CD14-positive monocyte (primary cell): ENCODE measurements around the gene HECW1. TPM values are rescaled to one million over a fixed set of nuclear protein-coding genes. Genes with fewer than 3 reads are reported as not detected.
A peak's percentile ranks its signal among the peaks of the same experiment; 100 is the strongest.
"Not testable (repeated sequence)": the region's sequence is repeated elsewhere in the genome, so short reads cannot be mapped to it uniquely, and the experiment has no call there.

ENCODE experiments used
- DNase-seq, 3 donors: peaks; one replicate each; pipeline ENCODE4 v3.0.0-alpha.2; 2011 to 2022
- H2AFZ ChIP-seq: 2 replicates; pipeline ENCODE4 v1.6.0; 2012; ENCODE audit warnings: mild to moderate bottlenecking, low read depth, low read length, inconsistent platforms; ENCODE audit not compliant: insufficient read depth, poor library complexity, severe bottlenecking
- H3K27ac ChIP-seq, 2 donors: 1 replicate in 1 of 2; 2 replicates in 1 of 2; pipeline ENCODE4 v1.5.1; 2012 to 2013; ENCODE audit warnings: low read length in 2 of 2, control low read depth in 1 of 2, inconsistent platforms in 1 of 2, low read depth in 1 of 2, mild to moderate bottlenecking in 1 of 2
- H3K27me3 ChIP-seq, 2 donors: one replicate each; pipeline versions ENCODE4 v1.6.0 to v1.6.1; 2011 to 2013; ENCODE audit warnings: low read length in 2 of 2; ENCODE audit not compliant: control insufficient read depth in 2 of 2, insufficient read depth in 2 of 2
- H3K36me3 ChIP-seq, 2 donors: replicated peaks in 1 of 2; 1 replicate in 1 of 2; 2 replicates in 1 of 2; pipeline versions ENCODE4 v1.5.1 to v1.6.1; 2012 to 2013; ENCODE audit warnings: low read length in 2 of 2, control low read depth in 1 of 2, inconsistent platforms in 1 of 2, mild to moderate bottlenecking in 1 of 2; ENCODE audit not compliant: insufficient read depth in 2 of 2, control insufficient read depth in 1 of 2
- H3K4me1 ChIP-seq, 2 donors: 1 replicate in 1 of 2; 2 replicates in 1 of 2; pipeline versions ENCODE4 v1.5.1 to v1.6.1; 2012 to 2013; ENCODE audit warnings: low read length in 2 of 2, control low read depth in 1 of 2, inconsistent platforms in 1 of 2, mild to moderate bottlenecking in 1 of 2, moderate library complexity in 1 of 2; ENCODE audit not compliant: insufficient read depth in 2 of 2, control insufficient read depth in 1 of 2
- H3K4me2 ChIP-seq: replicated peaks from 2 replicates; pipeline ENCODE3; 2012; ENCODE audit warnings: low read length, moderate library complexity, mild to moderate bottlenecking; ENCODE audit not compliant: poor library complexity, severe bottlenecking; ENCODE audit errors: extremely low read depth
- H3K4me3 ChIP-seq, 3 experiments: fragments of 200-600 bp in 1 of 3; sonication (generic) in 1 of 3; replicated peaks in 1 of 3; 1 replicate in 2 of 3; 2 replicates in 1 of 3; pipeline ENCODE4 v1.5.1; 2011 to 2013; ENCODE audit warnings: low read length in 3 of 3, mild to moderate bottlenecking in 3 of 3, control low read depth in 2 of 3, low read depth in 2 of 3, inconsistent platforms in 1 of 3, moderate library complexity in 1 of 3
- H3K79me2 ChIP-seq: 2 replicates; pipeline ENCODE4 v1.6.0; 2012; ENCODE audit warnings: mild to moderate bottlenecking, control low read depth, inconsistent platforms, low read length, moderate library complexity; ENCODE audit not compliant: insufficient read depth
- H3K9ac ChIP-seq: 2 replicates; pipeline ENCODE4 v1.6.0; 2017; ENCODE audit warnings: low read length, mild to moderate bottlenecking; ENCODE audit not compliant: insufficient read depth, poor library complexity, severe bottlenecking
- H3K9me3 ChIP-seq, 2 donors: replicated peaks in 1 of 2; 1 replicate in 1 of 2; 2 replicates in 1 of 2; pipeline versions ENCODE4 v1.5.1 to v1.6.1; 2012 to 2013; ENCODE audit warnings: low read length in 2 of 2, control low read depth in 1 of 2; ENCODE audit not compliant: control insufficient read depth in 1 of 2, insufficient read depth in 1 of 2
- H4K20me1 ChIP-seq: 2 replicates; pipeline ENCODE4 v1.6.0; 2012; ENCODE audit warnings: mild to moderate bottlenecking, low read length, control low read depth, moderate library complexity; ENCODE audit not compliant: insufficient read depth
- H3K27ac Mint-ChIP-seq, 7 donors: one replicate each; pipeline ENCODE4 v1.8.0; 2020; ENCODE audit warnings: mild to moderate bottlenecking in 7 of 7, mixed read lengths in 7 of 7, moderate library complexity in 6 of 7, inconsistent platforms in 2 of 7
- H3K27me3 Mint-ChIP-seq, 3 donors: one replicate each; pipeline ENCODE4 v1.8.0; 2021 to 2022; ENCODE audit warnings: low read depth in 3 of 3, mild to moderate bottlenecking in 3 of 3, mixed read lengths in 3 of 3, moderate library complexity in 3 of 3, inconsistent platforms in 1 of 3
- H3K36me3 Mint-ChIP-seq, 2 donors: one replicate each; pipeline ENCODE4 v1.8.0; 2020; ENCODE audit warnings: mixed read lengths in 2 of 2, inconsistent platforms in 1 of 2, mild to moderate bottlenecking in 1 of 2
- H3K4me1 Mint-ChIP-seq: one replicate; pipeline ENCODE4 v1.8.0; 2020; ENCODE audit warnings: mild to moderate bottlenecking, mixed read lengths
- H3K4me3 Mint-ChIP-seq, 2 donors: one replicate each; pipeline ENCODE4 v1.8.0; 2020; ENCODE audit warnings: mild to moderate bottlenecking in 2 of 2, mixed read lengths in 2 of 2, moderate library complexity in 1 of 2
- H3K9me3 Mint-ChIP-seq, 7 donors: one replicate each; pipeline ENCODE4 v1.8.0; 2020 to 2022; ENCODE audit warnings: mixed read lengths in 7 of 7, mild to moderate bottlenecking in 6 of 7, moderate library complexity in 6 of 7, inconsistent platforms in 2 of 7
- CTCF ChIP-seq: fragments of 200-600 bp; IDR thresholded peaks from one replicate; pipeline ENCODE4 v1.8.0; 2022; ENCODE audit warnings: antibody characterized with exemption, mild to moderate bottlenecking
- WGBS: methylation state at CpG from one replicate; pipeline ENCODE4 v1.1.5; 2013; ENCODE audit warnings: missing lambda C conversion rate; ENCODE audit not compliant: insufficient coverage; 5-methylcytosine and 5-hydroxymethylcytosine counted together
- intact Hi-C, 2 donors: fragments of 100-400 bp; cut with micrococcal nuclease; formaldehyde crosslinking; loops; one replicate each; pipeline versions ENCODE4 v1.15.0 to v1.15.1; 2023
- polyA plus RNA-seq, 3 donors: library from polyadenylated mRNA; depleted of rRNA in 1 of 3; unstranded in 2 of 3; stranded (reverse) in 1 of 3; fragments of 300-500 nt in 2 of 3; fragments of >200 nt in 1 of 3; fragmentation: Illumina TruSeq in 2 of 3; gene quantifications; 1 replicate in 2 of 3; 2 replicates in 1 of 3; pipeline ENCODE4 v1.2.3, GENCODE V29; 2012 to 2021

HECW1 gene
- polyA plus RNA-seq, 3 donors, result not detected

GRCh38 chr7:43570688-43571365, 458.4 kb downstream of the HECW1 start:
- H3K36me3 Mint-ChIP-seq, result no peaks in the 10 kb centered on the region

GRCh38 chr7:43572516-43573049, 460.1 kb downstream of the HECW1 start:
- Mint-ChIP-seq H3K27me3 (peaks cover 6 to 7% (median 6%) of the 10 kb centered on the region in 3 donors), H3K27ac (peak overlapping the region; percentile 85 to 93 (median 92)), H3K4me3 (no peak overlapping the region), H3K9me3 (peaks cover 0 to 2% (median 0%) of the 10 kb centered on the region in 7 donors), H3K36me3 (no peaks in the 10 kb centered on the region), H3K4me1 (peaks cover 21% of the 10 kb centered on the region)
- H3K4me2 ChIP-seq, result no peak overlapping the region
- H3K4me1 ChIP-seq, result peaks cover 16% of the 10 kb centered on the region in 2 donors
- peak overlapping the region in 1 of 2 donors; percentile 77 for H3K27ac ChIP-seq
- H3K79me2 ChIP-seq, result no peaks in the 10 kb centered on the region
- peak; percentile 94 to 99 (median 98) for DNase-seq
- no peak overlapping the region for H3K4me3 ChIP-seq
- no peak overlapping the region for H3K9ac ChIP-seq
- intact Hi-C loops, result no loop called here
- H3K9me3 ChIP-seq, result no peaks in the 10 kb centered on the region
- no peak for TF ChIP-seq CTCF
- no peak overlapping the region for H2AFZ ChIP-seq
- H4K20me1 ChIP-seq, result no peaks in the 10 kb centered on the region
- H3K36me3 ChIP-seq, result no peaks in the 10 kb centered on the region
- WGBS, result 0% methylated on average over 1 of the region's 1 CpG
- no peaks in the 10 kb centered on the region for H3K27me3 ChIP-seq

More at GRCh38 chr7:43570688-43571365, 458.4 kb downstream of the HECW1 start:
- Histone ChIP-seq H3K9me3 (no peaks in the 10 kb centered on the region), H3K27me3 (peaks cover 0 to under 1% of the 10 kb centered on the region in 2 donors), H3K4me2 (no peak overlapping the region), H3K79me2 (no peaks in the 10 kb centered on the region), H3K4me1 (peaks cover 16% of the 10 kb centered on the region in 2 donors), H3K27ac (no peak overlapping the region), H2AFZ (no peak overlapping the region), H4K20me1 (no peaks in the 10 kb centered on the region), H3K4me3 (no peak overlapping the region), H3K9ac (no peak overlapping the region), H3K36me3 (no peaks in the 10 kb centered on the region)
- intact Hi-C loops, result no loop called here
- H3K27ac Mint-ChIP-seq, result peak overlapping the region in 3 of 7 donors; percentile 47 to 61 (median 55)
- H3K27me3 Mint-ChIP-seq, result peaks cover 6 to 10% (median 7%) of the 10 kb centered on the region in 3 donors
- TF ChIP-seq CTCF, result no peak
- H3K4me3 Mint-ChIP-seq, result peak overlapping the region in 1 of 2 donors; percentile 47
- H3K9me3 Mint-ChIP-seq, result peaks cover 0 to 2% (median 0%) of the 10 kb centered on the region in 7 donors
- peaks cover 19% of the 10 kb centered on the region for H3K4me1 Mint-ChIP-seq
- 98% methylated on average over 3 of the region's 4 CpGs for WGBS
- no peak for DNase-seq

- H2AFZ ChIP-seq, H3K9ac ChIP-seq, H3K27me3 ChIP-seq, H3K4me3 Mint-ChIP-seq, H4K20me1 ChIP-seq, DNase-seq, H3K27ac ChIP-seq, H3K36me3 Mint-ChIP-seq, intact Hi-C loops, H3K4me3 ChIP-seq, H3K9me3 Mint-ChIP-seq, H3K79me2 ChIP-seq, H3K4me2 ChIP-seq, H3K9me3 ChIP-seq, H3K36me3 ChIP-seq, H3K27me3 Mint-ChIP-seq: not testable (repeated sequence)
- H3K4me1 ChIP-seq, result peaks cover 16% of the 10 kb centered on the region in 2 donors
- Mint-ChIP-seq H3K27ac (peak overlapping the region in 4 of 7 donors; percentile 62 to 93 (median 82)), H3K4me1 (peaks cover 21% of the 10 kb centered on the region)
- no CpG with 5 or more reads among the region's 2 CpGs for WGBS
Measured at GRCh38 chr7:43573832-43574231, 461.4 kb downstream of the HECW1 start.
